MM.1S (cell line): ENCODE measurements around the gene LRRC32.

Experiments
- DNase-seq: peaks from one replicate; pipeline ENCODE4 v3.0.0-alpha.2; 2015
- H2AFZ ChIP-seq: fragments of 300-600 bp; sonication (generic); 2 replicates; pipeline ENCODE4 v1.6.0; 2016; ENCODE audit warnings: antibody characterized with exemption, low read length
- H3F3A ChIP-seq: fragments of 300-600 bp; sonication (generic); 2 replicates; pipeline ENCODE4 v1.6.1; 2016; ENCODE audit warnings: mild to moderate bottlenecking, antibody characterized with exemption, low read length, moderate library complexity, mixed read lengths; ENCODE audit not compliant: insufficient read depth
- H3K27ac ChIP-seq: fragments of 300-600 bp; sonication (generic); 2 replicates; pipeline ENCODE4 v1.5.1; 2016; ENCODE audit warnings: mild to moderate bottlenecking, low read length
- H3K27me3 ChIP-seq: fragments of 300-600 bp; sonication (generic); replicated peaks from 2 replicates; pipeline ENCODE4 v1.6.0; 2016; ENCODE audit warnings: low read length; ENCODE audit not compliant: insufficient read depth
- H3K36me3 ChIP-seq: fragments of 300-600 bp; sonication (generic); replicated peaks from 2 replicates; pipeline ENCODE4 v1.6.1; 2016; ENCODE audit warnings: mild to moderate bottlenecking, low read length, mixed read lengths; ENCODE audit not compliant: insufficient read depth
- H3K4me1 ChIP-seq: fragments of 300-600 bp; sonication (generic); 2 replicates; pipeline ENCODE4 v1.6.1; 2016; ENCODE audit warnings: low read length, mixed read lengths
- H3K4me2 ChIP-seq: fragments of 300-600 bp; sonication (generic); 2 replicates; pipeline ENCODE4 v1.6.0; 2016; ENCODE audit warnings: low read depth, low read length
- H3K4me3 ChIP-seq: fragments of 300-600 bp; sonication (generic); 2 replicates; pipeline ENCODE4 v1.5.1; 2016; ENCODE audit warnings: low read length, mixed read lengths
- H3K79me2 ChIP-seq: fragments of 300-600 bp; sonication (generic); 2 replicates; pipeline ENCODE4 v1.6.1; 2016; ENCODE audit warnings: mixed run types, low read length, mixed read lengths
- H3K9ac ChIP-seq: fragments of 300-600 bp; sonication (generic); 2 replicates; pipeline ENCODE4 v1.6.1; 2016; ENCODE audit warnings: low read length, mixed read lengths
- H3K9me2 ChIP-seq: fragments of 300-600 bp; sonication (generic); replicated peaks from 2 replicates; pipeline ENCODE4 v1.6.1; 2016; ENCODE audit warnings: mild to moderate bottlenecking, low read length, mixed read lengths; ENCODE audit not compliant: insufficient read depth
- H3K9me3 ChIP-seq: fragments of 300-600 bp; sonication (generic); replicated peaks from 2 replicates; pipeline ENCODE4 v1.6.1; 2016; ENCODE audit warnings: mild to moderate bottlenecking, low read length, mixed read lengths; ENCODE audit not compliant: insufficient read depth
- H4K20me1 ChIP-seq: fragments of 300-600 bp; sonication (generic); 2 replicates; pipeline ENCODE4 v1.6.1; 2016; ENCODE audit warnings: mild to moderate bottlenecking, low read length, moderate library complexity, mixed read lengths; ENCODE audit not compliant: insufficient read depth
- EZH2 ChIP-seq: fragments of 300-600 bp; sonication (generic); optimal IDR thresholded peaks from 2 replicates; pipeline ENCODE3; 2017; ENCODE audit warnings: low read depth, mild to moderate bottlenecking, antibody characterized with exemption, low read length, mixed read lengths
- EZH2phosphoT487 ChIP-seq: fragments of 300-600 bp; sonication (generic); IDR thresholded peaks from 2 replicates; pipeline ENCODE4 v1.6.1; 2018; ENCODE audit warnings: antibody characterized with exemption, low read length
- TF ChIP-seq, protein P1 (sequence below): fragments of 300-600 bp; sonication (generic); IDR thresholded peaks from 2 replicates; pipeline ENCODE4 v1.5.1; 2016; ENCODE audit warnings: antibody characterized with exemption, low read length, mixed read lengths

The LRRC32 gene

DNA sequence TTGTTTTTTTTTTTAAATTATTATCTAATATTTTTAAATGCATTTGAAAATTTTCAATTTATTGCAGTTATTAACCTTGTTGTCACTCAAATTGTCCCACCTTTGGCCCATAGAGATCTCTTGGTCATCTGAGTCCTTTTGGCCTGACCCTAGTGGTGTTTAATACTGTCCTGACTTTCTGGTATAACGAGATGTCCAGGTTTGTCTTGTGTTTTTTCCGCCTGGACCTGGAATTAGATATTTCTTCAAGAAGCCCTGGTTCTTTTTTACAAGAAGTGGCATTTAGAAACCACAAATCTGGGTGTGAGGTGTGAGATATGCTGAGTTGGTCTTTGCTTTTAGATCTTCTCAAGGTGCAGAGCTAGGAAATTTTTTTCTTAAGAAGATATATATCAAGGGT lies 38.1 kb downstream of the LRRC32 start:
- Histone ChIP-seq H3K27ac (no peak overlapping the region), H3K9ac (no peak overlapping the region), H2AFZ (no peak overlapping the region), H3K79me2 (no peaks in the 10 kb centered on the region), H3K4me2 (no peak overlapping the region), H4K20me1 (no peaks in the 10 kb centered on the region), H3F3A (no peaks in the 10 kb centered on the region), H3K4me1 (peaks cover 6% of the 10 kb centered on the region), H3K9me3 (no peaks in the 10 kb centered on the region), H3K4me3 (no peak overlapping the region), H3K36me3 (no peaks in the 10 kb centered on the region), H3K27me3 (no peaks in the 10 kb centered on the region), H3K9me2 (no peaks in the 10 kb centered on the region)
- TF ChIP-seq EZH2phosphoT487, result no peak
- peak; percentile 40 for DNase-seq

DNA sequence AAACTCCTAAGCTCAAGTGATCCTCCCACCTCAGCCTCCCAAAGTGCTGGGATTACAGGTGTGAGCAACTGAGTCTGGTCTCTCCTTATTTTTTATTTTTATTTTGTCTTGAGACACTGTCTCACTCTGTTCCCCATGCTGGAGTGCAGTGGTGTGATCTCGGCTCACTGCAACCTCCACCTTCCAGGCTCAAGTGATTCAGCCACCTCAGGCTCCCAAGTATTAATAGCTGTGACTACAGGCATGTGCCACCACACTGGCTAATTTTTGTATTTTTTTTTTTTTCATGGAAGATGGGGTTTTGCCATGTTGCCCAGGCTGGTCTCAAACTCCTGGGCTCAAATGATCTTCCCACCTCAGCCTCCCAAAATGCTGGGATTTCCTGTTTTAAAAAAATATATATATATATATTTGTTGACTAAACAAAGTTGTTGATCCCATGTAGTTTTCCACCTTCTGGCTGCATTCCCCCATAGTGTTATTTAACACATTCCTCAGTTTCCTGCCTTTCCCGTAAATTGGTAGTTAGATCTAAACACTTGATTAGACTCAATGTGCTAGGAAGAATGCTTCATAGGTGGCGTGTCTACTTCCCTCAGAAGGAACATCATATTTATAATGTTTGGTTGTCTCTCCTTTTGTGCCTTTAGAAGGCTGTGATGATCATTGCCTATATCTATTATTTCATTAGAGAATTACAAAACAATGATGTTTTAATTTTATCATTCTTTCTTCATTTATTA lies 38.8 kb downstream of the LRRC32 start:
- TF ChIP-seq, protein P1, sequence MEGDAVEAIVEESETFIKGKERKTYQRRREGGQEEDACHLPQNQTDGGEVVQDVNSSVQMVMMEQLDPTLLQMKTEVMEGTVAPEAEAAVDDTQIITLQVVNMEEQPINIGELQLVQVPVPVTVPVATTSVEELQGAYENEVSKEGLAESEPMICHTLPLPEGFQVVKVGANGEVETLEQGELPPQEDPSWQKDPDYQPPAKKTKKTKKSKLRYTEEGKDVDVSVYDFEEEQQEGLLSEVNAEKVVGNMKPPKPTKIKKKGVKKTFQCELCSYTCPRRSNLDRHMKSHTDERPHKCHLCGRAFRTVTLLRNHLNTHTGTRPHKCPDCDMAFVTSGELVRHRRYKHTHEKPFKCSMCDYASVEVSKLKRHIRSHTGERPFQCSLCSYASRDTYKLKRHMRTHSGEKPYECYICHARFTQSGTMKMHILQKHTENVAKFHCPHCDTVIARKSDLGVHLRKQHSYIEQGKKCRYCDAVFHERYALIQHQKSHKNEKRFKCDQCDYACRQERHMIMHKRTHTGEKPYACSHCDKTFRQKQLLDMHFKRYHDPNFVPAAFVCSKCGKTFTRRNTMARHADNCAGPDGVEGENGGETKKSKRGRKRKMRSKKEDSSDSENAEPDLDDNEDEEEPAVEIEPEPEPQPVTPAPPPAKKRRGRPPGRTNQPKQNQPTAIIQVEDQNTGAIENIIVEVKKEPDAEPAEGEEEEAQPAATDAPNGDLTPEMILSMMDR, result no peak
- TF ChIP-seq EZH2 (no peak), EZH2phosphoT487 (no peak)
- no peak for DNase-seq
- H3K4me3 ChIP-seq, result no peak overlapping the region
- H3K36me3 ChIP-seq, result no peaks in the 10 kb centered on the region
- H3K79me2 ChIP-seq, result no peaks in the 10 kb centered on the region
- H3K4me2 ChIP-seq, result no peak overlapping the region
- no peak overlapping the region for H3K27ac ChIP-seq
- H3K9me3 ChIP-seq, result no peaks in the 10 kb centered on the region
- H3K27me3 ChIP-seq, result no peaks in the 10 kb centered on the region
- H4K20me1 ChIP-seq, result no peaks in the 10 kb centered on the region
- no peak overlapping the region for H2AFZ ChIP-seq
- no peaks in the 10 kb centered on the region for H3K9me2 ChIP-seq
- peaks cover 13% of the 10 kb centered on the region for H3K4me1 ChIP-seq
- H3F3A ChIP-seq, result no peaks in the 10 kb centered on the region
- H3K9ac ChIP-seq, result no peak overlapping the region

DNA sequence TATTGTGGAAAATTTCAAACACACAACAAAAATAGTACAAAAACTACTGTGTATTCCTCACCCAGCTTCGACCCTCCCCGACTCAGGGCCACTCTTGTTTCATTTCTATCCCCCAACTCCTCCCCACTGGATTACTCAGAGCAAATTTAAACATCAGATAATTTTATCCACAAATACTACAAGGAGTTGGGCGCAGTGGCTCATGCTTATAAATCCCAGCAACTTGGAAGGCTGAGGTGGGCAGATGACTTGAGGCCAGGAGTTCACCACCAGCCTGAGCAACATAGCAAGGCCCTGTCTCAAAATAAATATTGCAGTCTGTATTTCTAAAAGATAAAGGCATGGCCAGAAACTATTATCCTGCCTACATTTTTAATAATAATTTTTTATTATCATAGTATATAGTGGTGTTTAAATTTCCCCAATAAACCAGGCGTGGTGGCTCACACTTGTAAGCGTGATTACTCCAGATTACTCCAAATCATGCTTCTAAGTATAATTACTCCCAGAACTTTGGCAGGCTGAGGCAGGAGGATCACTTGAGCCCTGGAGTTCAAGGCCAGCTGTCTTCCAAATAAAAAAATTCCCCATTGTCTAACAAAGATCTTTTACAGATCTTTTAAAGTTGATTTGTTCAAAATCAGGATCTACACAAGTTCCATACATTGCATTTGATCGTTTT lies 39.8 kb downstream of the LRRC32 start:
- no peak overlapping the region for H3K4me2 ChIP-seq
- TF ChIP-seq EZH2, result no peak
- TF ChIP-seq, protein P1, result no peak
- H3K79me2 ChIP-seq, result no peaks in the 10 kb centered on the region
- no peak overlapping the region for H2AFZ ChIP-seq
- H3F3A ChIP-seq, result no peaks in the 10 kb centered on the region
- no peak overlapping the region for H3K27ac ChIP-seq
- 0 out of 2 replicates have a peak, but pooled peaks cover 5% of the 10 kb centered on the region for H3K27me3 ChIP-seq
- no peaks in the 10 kb centered on the region for H3K9me3 ChIP-seq
- H4K20me1 ChIP-seq, result no peaks in the 10 kb centered on the region
- DNase-seq, result no peak
- H3K9ac ChIP-seq, result no peak overlapping the region
- no peaks in the 10 kb centered on the region for H3K9me2 ChIP-seq
- peaks cover 23% of the 10 kb centered on the region for H3K4me1 ChIP-seq
- H3K4me3 ChIP-seq, result no peak overlapping the region
- H3K36me3 ChIP-seq, result no peaks in the 10 kb centered on the region
